Measurements from ENCODE around the gene KLC3. TPM values are rescaled to one million over a fixed set of nuclear protein-coding genes. Genes with fewer than 3 reads are reported as not detected.

KLC3 gene
- total and polyA plus RNA-seq, 2 of the 8 experiments (the other 6 are each of a cell fraction or from before 2014, with no cell fraction given), result 1.3 to 2.8 TPM

- peaks cover 17 to 41% (median 30%) of the 10 kb centered on the region in 4 experiments; a peak in 6 of 8 replicates for H3K36me3 ChIP-seq (ENCODE audit: control insufficient read depth in 2 of 4, insufficient read depth in 4 of 4, low read length in 3 of 4)
- H3K9me3 ChIP-seq (ENCODE audit: insufficient read depth in 2 of 2, low read depth in 1 of 2, low read length in 1 of 2), result no peaks in the 10 kb centered on the region
- CTCF ChIA-PET (ENCODE audit: partially characterized antibody), result interaction anchor here (0.7 to 1.3 kb wide), 4 partner anchors 10 to 149 kb away, joined by 3 to 4 read pairs (median 3); partner anchors contain the start of gene ERCC2
- FAIRE-seq, result no peak
- no peaks in the 10 kb centered on the region for H3K79me1 ChIP-seq (ENCODE audit: low read depth, low read length)
- no peak overlapping the region for H2BK5ac ChIP-seq (ENCODE audit: low read depth, low read length)
- no peak overlapping the region for H4K91ac ChIP-seq (replicated peaks; ENCODE audit: insufficient read length, low read length)
- H2BK120ac ChIP-seq (replicated peaks; ENCODE audit: low read depth, low read length), result no peak overlapping the region
- POLR2A ChIA-PET (ENCODE audit: partially characterized antibody), result interaction anchor here (0.6 to 5.9 kb wide), 5 partner anchors 11 to 306 kb away, joined by 3 to 36 read pairs (median 5); partner anchors contain the start of gene ERCC2
- H3K4ac ChIP-seq (replicated peaks; ENCODE audit: insufficient read length, low read depth, low read length), result no peak overlapping the region
- no peaks in the 10 kb centered on the region for H3K79me2 ChIP-seq (ENCODE audit: control insufficient read depth in 1 of 2, insufficient read depth in 2 of 2, low read length in 2 of 2)
- no peak overlapping the region for H2BK12ac ChIP-seq (ENCODE audit: low read depth, low read length)
- H4K5ac ChIP-seq (ENCODE audit: insufficient read length, low read depth, low read length), result no peak overlapping the region
- H3K9ac ChIP-seq (replicated peaks in 1 of 4; ENCODE audit: extremely low read depth in 1 of 4, low read depth in 3 of 4, low read length in 3 of 4), result no peak overlapping the region
- no peak overlapping the region for H3K23ac ChIP-seq (ENCODE audit: insufficient read length)
- H3K23me2 ChIP-seq (ENCODE audit: low read depth, low read length), result no peaks in the 10 kb centered on the region; the same call in 1 of the 2 replicates
- H3K27me3 ChIP-seq (replicated peaks in 1 of 4; ENCODE audit: control insufficient read depth in 3 of 4, extremely low read depth in 1 of 4, insufficient read depth in 3 of 4, low read length in 3 of 4), result no peaks in the 10 kb centered on the region
- H3K14ac ChIP-seq (ENCODE audit: insufficient read length), result no peak overlapping the region
- H3K4me2 ChIP-seq (ENCODE audit: insufficient read depth in 1 of 2, low read depth in 2 of 2, low read length in 2 of 2), result no peak overlapping the region; a peak in 1 of 4 replicates
- H3K27ac ChIP-seq (ENCODE audit: low read depth, low read length), result no peak overlapping the region
- no peak overlapping the region for H4K8ac ChIP-seq (ENCODE audit: extremely low read depth, insufficient read depth, low read length)
- no peak overlapping the region for H2BK15ac ChIP-seq (ENCODE audit: low read length)
- 77% methylated on average over 3 of the region's 3 CpGs; no CpG with 5 or more reads in 1 of the 2 experiments for whole genome bisulfite sequencing, 2 experiments (ENCODE audit: extremely low coverage in 1 of 2, insufficient coverage in 1 of 2, insufficient read length in 1 of 2, insufficient replicate concordance in 2 of 2, low coverage in 1 of 2, low lambda C conversion rate in 2 of 2, missing lambda C conversion rate in 1 of 2)
- H2AFZ ChIP-seq (ENCODE audit: low read length), result no peak overlapping the region
- H3K4me1 ChIP-seq (replicated peaks in 1 of 4; ENCODE audit: control insufficient read depth in 3 of 4, insufficient read depth in 4 of 4, low read length in 3 of 4), result peaks cover 0 to 9% (median 5%) of the 10 kb centered on the region in 4 experiments; a peak in 2 of 7 replicates
- DNase-seq (ENCODE audit: low read depth in 1 of 2, low spot score in 2 of 2), result no peak
- peaks cover 1 to 28% of the 10 kb centered on the region in 2 experiments for H4K20me1 ChIP-seq (replicated peaks in 1 of 2; ENCODE audit: control insufficient read depth in 1 of 2, insufficient read depth in 2 of 2, low read length in 2 of 2)
- H3K56ac ChIP-seq (replicated peaks; ENCODE audit: insufficient read length, low read depth, low read length), result no peak overlapping the region
- H2AK5ac ChIP-seq (ENCODE audit: low read depth, low read length), result no peak overlapping the region
- H3K18ac ChIP-seq (ENCODE audit: extremely low read depth, low read length), result no peak overlapping the region
- no peak overlapping the region for H3K4me3 ChIP-seq (ENCODE audit: extremely low read depth in 1 of 4, insufficient read depth in 2 of 4, low read depth in 3 of 4, low read length in 4 of 4)
- H2BK20ac ChIP-seq (ENCODE audit: low read length), result no peak overlapping the region
- TF ChIP-seq BACH1 (IDR thresholded peaks at IDR 0.05; ENCODE audit: low read length) (no peak), RXRA (IDR thresholded peaks at IDR 0.05; ENCODE audit: insufficient read depth, low read depth, low read length) (no peak), GABPA (IDR thresholded peaks at IDR 0.05; ENCODE audit: borderline replicate concordance, insufficient read depth, low read length) (no peak), POU5F1 (IDR thresholded peaks at IDR 0.05; ENCODE audit: low read depth, low read length) (no peak), TEAD4 (IDR thresholded peaks at IDR 0.05; ENCODE audit: low read depth, low read length) (no peak), BRCA1 (IDR thresholded peaks at IDR 0.05; ENCODE audit: low read depth, low read length) (no peak), CEBPB (IDR thresholded peaks at IDR 0.05; ENCODE audit: low read depth, low read length) (no peak), RAD21 (IDR thresholded peaks at IDR 0.05 in 1 of 2, conservative IDR thresholded peaks at IDR 0.05 in 1 of 2; ENCODE audit: low read depth in 2 of 2, low read length in 2 of 2) (no peak), KDM5A (IDR thresholded peaks at IDR 0.05; ENCODE audit: low read length) (no peak), PHF8 (conservative IDR thresholded peaks at IDR 0.05; ENCODE audit: low read depth, low read length) (no peak)
- TF ChIP-seq, protein P1, sequence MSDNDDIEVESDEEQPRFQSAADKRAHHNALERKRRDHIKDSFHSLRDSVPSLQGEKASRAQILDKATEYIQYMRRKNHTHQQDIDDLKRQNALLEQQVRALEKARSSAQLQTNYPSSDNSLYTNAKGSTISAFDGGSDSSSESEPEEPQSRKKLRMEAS (IDR thresholded peaks at IDR 0.05), result no peak
- TF ChIP-seq, protein P2, sequence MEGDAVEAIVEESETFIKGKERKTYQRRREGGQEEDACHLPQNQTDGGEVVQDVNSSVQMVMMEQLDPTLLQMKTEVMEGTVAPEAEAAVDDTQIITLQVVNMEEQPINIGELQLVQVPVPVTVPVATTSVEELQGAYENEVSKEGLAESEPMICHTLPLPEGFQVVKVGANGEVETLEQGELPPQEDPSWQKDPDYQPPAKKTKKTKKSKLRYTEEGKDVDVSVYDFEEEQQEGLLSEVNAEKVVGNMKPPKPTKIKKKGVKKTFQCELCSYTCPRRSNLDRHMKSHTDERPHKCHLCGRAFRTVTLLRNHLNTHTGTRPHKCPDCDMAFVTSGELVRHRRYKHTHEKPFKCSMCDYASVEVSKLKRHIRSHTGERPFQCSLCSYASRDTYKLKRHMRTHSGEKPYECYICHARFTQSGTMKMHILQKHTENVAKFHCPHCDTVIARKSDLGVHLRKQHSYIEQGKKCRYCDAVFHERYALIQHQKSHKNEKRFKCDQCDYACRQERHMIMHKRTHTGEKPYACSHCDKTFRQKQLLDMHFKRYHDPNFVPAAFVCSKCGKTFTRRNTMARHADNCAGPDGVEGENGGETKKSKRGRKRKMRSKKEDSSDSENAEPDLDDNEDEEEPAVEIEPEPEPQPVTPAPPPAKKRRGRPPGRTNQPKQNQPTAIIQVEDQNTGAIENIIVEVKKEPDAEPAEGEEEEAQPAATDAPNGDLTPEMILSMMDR (IDR thresholded peaks at IDR 0.05; ENCODE audit: control extremely low read depth in 1 of 3, insufficient read depth in 1 of 3, low read depth in 1 of 3, low read length in 3 of 3), result no peak
Measured at GRCh38 chr19:45349126-45349415, 8.5 kb downstream of the KLC3 start.

Data from H1 (cell line).